Stimulated activated CD8-positive, alpha-beta memory T cell treated with anti-CD3 and anti-CD28 coated beads, Interleukin-15, amount 100 ng/mL, for 48 hours (primary cell): Measurements from ENCODE around the gene NRDE2.

Source experiments
- DNase-seq, 2 donors: peaks; one replicate each; pipeline ENCODE4 v3.0.0-alpha.2; 2020; ENCODE audit warnings: low read depth in 2 of 2

The NRDE2 gene

GRCh38 chr14:90299408-90299807 is 32.3 kb downstream of the NRDE2 start:
- DNase-seq = no peak

- DNase-seq = no peak
Observed at GRCh38 chr14:90297876-90298629, 33.7 kb downstream of the NRDE2 start.

GRCh38 chr14:90296641-90297040 is 35.1 kb downstream of the NRDE2 start:
- no peak for DNase-seq

GRCh38 chr14:90295870-90296516 is 35.7 kb downstream of the NRDE2 start:
- no peak for DNase-seq

- no peak for DNase-seq
Observed at GRCh38 chr14:90294872-90295271, 36.9 kb downstream of the NRDE2 start.

- no peak for DNase-seq
Observed at GRCh38 chr14:90293766-90294730, 37.7 kb downstream of the NRDE2 start.

- no peak for DNase-seq
Observed at GRCh38 chr14:90291699-90292098, 40.0 kb downstream of the NRDE2 start.

GRCh38 chr14:90290337-90291011 is 41.3 kb downstream of the NRDE2 start:
- DNase-seq = no peak

- DNase-seq = no peak
Observed at GRCh38 chr14:90288651-90289355, 42.9 kb downstream of the NRDE2 start.

- no peak for DNase-seq
Observed at GRCh38 chr14:90287791-90288190, 44.0 kb downstream of the NRDE2 start.

- DNase-seq = no peak
Observed at GRCh38 chr14:90281756-90282155, 50.0 kb downstream of the NRDE2 start.

- no peak for DNase-seq
Observed at GRCh38 chr14:90281261-90281660, 50.5 kb downstream of the NRDE2 start.

- DNase-seq = no peak
Observed at GRCh38 chr14:90280096-90280495, 51.6 kb downstream of the NRDE2 start.

GRCh38 chr14:90278199-90279175 is 53.3 kb downstream of the NRDE2 start:
- DNase-seq = no peak

GRCh38 chr14:90277581-90278198 is 54.1 kb downstream of the NRDE2 start:
- no peak for DNase-seq

GRCh38 chr14:90276646-90277367 is 54.9 kb downstream of the NRDE2 start:
- no peak for DNase-seq

- no peak for DNase-seq
Observed at GRCh38 chr14:90275820-90276219, 55.9 kb downstream of the NRDE2 start.

- no peak for DNase-seq
Observed at GRCh38 chr14:90275458-90275814, 56.3 kb downstream of the NRDE2 start.
